CD4-positive, alpha-beta T cell treated with Interleukin-4 for 1 hour (primary cell): Measurements from ENCODE around the gene NPTXR.

Source experiments
- DNase-seq, 2 donors: peaks; one replicate each; pipeline ENCODE4 v3.0.0-alpha.2; 2020 to 2022

Gene NPTXR

GRCh38 chr22:38850941-38851849 lies 7.4 kb upstream of the NPTXR start:
- no peak for DNase-seq

GRCh38 chr22:38850399-38850798 lies 6.6 kb upstream of the NPTXR start:
- no peak for DNase-seq

GRCh38 chr22:38849811-38850210 lies 6.0 kb upstream of the NPTXR start:
- DNase-seq = no peak

DNA sequence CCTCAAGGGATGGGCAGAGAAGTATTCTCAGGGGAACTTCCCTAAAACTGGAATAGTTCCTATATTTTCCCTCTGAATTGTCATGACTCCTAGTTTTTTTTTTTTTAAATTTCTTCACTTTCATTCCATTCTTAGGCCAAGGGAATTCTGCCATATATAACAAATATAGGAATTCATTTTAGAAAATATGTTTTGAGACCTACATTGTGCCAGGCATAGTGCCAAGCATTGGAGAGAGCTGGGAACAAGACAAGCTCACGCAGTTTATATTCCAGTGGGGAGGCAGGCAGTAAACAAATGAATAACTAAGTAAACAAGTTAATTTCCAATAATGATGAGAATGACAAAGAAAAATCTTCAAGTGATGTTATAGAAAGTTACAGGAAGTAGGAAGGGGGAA lies 2.6 kb upstream of the NPTXR start:
- no peak for DNase-seq

- DNase-seq = no peak
Observed at GRCh38 chr22:38845004-38845740, 1.3 kb upstream of the NPTXR start.

- DNase-seq = no peak
Observed at GRCh38 chr22:38844315-38845003, 631 bp upstream of the NPTXR start.

DNA sequence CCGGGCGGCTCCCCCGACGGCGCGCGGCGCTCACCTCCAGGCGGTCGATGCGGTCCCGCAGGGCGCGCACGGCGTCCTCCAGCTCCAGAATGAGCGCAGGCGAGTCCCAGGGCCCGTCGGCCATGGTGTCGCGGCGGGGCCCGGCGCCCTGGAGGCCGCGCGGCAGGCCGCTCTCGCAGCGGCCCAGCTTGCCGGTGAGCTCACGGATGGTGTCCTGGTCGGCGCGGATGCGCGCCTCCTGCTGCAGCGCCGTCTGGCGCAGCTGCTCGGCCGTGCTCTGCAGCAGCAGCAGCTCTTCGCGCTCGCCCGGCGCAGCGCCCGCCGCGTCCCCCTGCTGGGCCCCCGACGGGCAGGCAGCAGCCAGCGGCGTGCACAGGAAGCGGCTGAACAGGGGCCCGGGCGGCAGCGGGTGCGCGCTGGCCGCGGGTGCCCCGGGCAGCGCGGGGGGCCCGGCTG lies 599 bp downstream of the NPTXR start:
- DNase-seq = peak; percentile 49 to 50

- no peak for DNase-seq
Observed at GRCh38 chr22:38842512-38843200, 1.2 kb downstream of the NPTXR start.

GRCh38 chr22:38841635-38842034 lies 2.2 kb downstream of the NPTXR start:
- no peak for DNase-seq

DNA sequence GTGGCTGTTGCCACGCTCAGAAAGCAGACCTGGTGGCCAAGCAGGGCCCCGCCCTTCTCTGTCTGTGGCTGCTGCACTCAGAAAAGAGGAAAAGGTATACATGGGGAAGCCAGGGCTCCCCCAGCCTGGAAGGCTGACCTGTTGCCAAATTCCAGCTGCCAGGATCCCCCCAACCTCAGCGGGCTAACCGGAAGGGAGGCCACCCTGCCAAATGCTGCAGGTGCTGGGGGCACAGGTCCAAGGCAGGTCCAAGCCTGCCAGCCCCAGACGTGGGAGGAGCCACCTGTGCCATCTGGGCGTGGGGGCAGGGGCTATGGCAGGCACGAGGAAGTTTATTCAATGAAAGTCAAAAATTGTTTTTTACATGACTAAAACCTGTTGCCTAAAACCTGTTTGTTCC lies 2.6 kb downstream of the NPTXR start:
- no peak for DNase-seq

DNA sequence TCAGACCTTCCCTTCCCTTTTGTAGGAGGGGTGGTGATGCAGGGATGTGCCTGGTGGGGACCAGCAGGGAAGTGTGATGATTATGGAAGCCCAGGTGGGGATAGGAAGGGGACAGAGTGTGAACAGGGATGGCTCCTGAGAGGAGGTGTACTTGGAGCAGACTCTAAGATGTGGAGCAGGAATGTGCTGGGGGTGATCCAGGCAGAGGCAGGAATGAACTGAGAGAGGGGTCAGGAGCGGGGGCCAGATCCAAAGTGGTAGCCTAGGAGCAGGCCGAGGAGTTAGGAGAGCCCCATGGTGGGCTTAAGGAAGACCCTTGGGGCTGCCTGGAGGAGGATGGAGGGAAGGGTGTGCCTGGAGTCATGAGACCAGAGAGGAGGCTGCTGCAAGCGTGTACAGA lies 3.7 kb downstream of the NPTXR start:
- no peak for DNase-seq

DNA sequence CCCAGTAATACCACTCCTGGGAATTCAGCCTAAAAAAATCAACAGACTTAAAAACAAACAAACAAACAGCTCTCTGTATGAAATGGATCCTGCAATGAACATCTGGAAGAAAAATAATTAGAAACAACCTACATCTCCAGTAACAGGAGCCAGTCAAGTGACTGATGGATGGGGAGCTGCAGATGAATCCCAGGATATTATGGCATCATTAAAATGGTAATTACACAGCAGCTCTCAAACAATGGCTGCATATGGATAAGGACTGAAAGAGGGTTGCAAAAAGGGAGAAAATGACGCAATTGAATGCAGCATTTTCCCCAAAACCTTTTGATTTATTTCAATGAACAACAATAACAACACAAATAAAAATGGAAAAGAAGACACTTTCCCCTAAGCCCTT lies 4.1 kb downstream of the NPTXR start:
- no peak for DNase-seq

DNA sequence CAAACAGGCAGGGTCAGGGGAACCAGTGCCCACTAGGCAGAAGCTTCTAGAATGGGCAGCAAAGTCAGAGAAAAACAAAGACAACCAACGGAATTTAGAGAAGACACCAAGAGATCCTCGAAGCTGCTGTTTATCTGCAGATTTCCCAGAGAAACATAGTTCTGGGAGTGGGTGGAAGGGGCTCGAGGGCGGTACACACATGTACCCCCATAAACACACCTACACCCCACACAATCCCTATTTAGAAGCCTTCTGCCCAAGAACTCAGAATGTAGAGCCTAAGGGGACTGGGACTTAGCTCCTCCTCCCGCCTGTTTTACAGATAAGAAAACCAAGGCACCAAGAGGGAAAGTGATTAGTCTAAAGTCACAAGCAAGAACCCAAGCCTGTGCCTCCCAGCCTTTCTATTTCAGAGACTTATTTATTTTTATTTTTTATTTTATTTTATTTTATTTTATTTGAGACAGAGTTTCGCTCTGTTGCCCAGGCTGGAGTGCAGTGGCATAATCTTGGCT lies 6.4 kb downstream of the NPTXR start:
- no peak for DNase-seq

GRCh38 chr22:38835888-38836301 lies 7.9 kb downstream of the NPTXR start:
- no peak for DNase-seq

DNA sequence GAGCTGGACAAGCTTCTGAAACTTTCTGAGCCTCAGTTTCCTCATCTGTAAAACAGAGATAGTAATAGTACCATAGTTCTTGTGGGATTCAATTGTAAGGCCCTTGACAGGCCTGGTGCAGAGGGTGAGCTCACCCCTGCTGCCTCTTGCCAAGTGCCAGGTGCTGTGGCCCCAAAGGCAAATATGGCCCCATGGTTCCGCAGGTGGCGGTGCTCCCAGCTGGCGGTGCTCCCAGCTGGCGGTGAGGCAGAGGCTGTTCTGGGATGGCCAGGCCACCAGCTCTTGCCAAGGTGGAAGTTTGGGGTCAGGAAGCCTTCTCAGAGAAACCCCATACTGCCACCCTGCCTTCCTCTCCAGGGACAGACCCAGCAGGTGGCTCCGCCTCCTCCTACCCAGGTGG lies 8.8 kb downstream of the NPTXR start:
- DNase-seq = no peak

GRCh38 chr22:38834215-38834953 lies 9.4 kb downstream of the NPTXR start:
- DNase-seq = no peak

- DNase-seq = no peak
Observed at GRCh38 chr22:38833061-38833460, 10.8 kb downstream of the NPTXR start.

- DNase-seq = no peak
Observed at GRCh38 chr22:38832005-38832978, 11.5 kb downstream of the NPTXR start.

DNA sequence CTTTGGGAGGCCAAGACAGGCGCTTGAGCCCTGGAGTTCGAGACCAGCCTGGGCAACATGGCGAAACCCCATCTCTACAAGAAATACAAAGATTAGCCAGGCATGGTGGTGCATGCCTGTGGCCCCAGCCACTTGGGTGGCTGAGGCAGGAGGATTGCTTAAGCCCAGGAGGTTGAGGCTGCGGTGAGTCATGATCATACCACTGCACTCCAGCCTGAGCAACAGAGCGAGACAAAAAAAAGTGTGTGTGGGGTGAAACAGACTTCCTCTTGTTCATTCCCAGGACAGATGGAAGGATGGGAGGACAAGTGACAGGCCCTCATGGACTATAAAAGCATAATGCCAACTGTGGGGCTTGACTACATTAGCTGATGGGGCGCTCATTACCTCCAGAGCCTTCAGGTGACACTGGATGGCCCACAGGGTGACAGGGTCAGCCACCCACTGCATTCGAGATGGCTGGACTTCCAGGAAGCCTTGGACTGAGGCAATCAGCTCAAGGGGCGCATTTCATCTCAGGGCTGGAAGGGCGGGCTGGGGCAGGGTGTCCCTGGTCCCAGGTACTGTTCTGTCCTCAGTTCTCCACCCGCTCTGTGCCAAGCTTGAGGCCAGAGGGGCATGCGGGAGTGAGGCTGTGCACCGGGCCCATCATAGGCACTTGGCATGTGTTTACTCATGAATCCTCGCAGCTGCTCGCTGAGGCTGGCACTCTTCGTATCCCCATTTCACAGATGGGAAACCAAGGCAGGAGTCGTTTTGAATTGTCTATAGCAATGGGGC lies 12.5 kb downstream of the NPTXR start:
- DNase-seq = no peak

DNA sequence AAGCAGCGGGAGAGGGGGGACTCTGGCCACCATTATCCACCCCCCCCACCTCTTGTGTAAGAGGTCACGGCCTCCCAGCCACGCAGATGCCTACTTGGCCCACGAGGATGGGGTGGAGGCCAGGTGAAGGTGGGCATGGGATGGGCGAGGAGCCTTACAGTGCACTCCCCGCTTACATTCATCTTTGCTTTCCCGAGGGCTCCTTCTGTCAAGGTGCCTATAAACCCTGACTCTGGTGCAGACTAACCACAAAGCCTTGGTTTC lies 13.1 kb downstream of the NPTXR start:
- no peak for DNase-seq
